ENCODE measurements around the gene CTCFL.
"Not testable (repeated sequence)": the region's sequence is repeated elsewhere in the genome, so short reads cannot be mapped to it uniquely, and the experiment has no call there.

CTCFL gene

DNA sequence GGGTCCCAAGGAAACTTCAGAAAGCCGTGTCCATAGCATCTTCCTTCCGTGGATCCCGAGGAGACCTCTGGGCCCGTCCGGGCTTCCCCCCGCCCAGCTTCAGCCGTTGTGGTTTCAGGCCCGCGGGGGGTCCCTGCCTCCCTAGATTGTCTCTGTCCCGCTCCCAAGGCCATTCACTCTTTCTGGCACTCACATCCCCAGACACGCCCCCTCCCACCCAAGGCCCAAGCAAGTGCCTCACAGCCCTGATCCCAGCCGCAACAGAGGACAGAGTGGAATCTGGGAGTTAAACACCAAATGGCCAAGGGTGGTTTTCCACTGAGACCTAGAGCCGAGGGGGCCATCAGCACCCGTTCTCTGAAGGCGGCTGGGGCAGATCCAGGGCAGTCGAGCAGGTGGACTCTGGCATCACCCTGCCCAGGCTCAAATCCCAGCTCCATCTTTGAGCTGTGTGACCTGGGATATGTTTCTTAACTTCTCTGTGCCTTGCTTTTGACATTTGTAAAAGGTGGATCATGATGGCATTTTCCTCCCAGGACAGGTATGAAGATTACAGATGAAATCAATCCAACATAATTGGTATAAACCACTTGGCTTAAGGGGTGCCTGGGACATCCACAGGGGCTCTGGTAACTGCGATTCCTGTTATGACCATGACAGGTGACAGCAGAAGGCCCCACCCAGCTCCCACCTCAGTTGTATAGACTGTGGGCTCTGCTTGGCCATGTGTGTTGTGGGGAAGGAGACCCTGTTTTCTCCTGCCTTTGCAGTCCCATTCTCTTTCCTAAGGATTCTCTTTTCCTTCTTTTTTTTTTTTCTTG lies 48.1 kb downstream of the CTCFL start:
- DNase-seq: no peak

DNA sequence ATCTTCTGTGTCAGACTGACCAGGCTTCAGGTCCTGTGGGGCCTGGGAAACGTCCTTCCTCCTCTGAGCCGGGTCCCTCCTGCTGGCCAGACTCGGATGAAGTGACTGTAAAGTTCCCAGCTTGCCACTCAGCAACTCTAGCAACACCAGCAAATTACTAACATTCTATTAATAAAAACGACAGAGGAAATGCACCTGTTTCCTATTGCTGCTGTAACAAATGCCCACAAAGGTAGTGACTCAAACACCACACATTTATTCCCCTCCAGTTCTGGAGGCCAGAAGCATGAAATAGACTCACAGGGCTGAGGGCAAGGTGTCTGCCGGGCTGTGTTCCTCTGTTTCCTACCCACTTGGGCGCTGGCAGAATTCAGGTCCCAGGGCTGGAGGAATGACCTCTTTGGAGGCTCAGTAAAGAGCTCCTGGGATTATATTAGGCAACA lies 48.8 kb downstream of the CTCFL start:
- no peak for DNase-seq

DNA sequence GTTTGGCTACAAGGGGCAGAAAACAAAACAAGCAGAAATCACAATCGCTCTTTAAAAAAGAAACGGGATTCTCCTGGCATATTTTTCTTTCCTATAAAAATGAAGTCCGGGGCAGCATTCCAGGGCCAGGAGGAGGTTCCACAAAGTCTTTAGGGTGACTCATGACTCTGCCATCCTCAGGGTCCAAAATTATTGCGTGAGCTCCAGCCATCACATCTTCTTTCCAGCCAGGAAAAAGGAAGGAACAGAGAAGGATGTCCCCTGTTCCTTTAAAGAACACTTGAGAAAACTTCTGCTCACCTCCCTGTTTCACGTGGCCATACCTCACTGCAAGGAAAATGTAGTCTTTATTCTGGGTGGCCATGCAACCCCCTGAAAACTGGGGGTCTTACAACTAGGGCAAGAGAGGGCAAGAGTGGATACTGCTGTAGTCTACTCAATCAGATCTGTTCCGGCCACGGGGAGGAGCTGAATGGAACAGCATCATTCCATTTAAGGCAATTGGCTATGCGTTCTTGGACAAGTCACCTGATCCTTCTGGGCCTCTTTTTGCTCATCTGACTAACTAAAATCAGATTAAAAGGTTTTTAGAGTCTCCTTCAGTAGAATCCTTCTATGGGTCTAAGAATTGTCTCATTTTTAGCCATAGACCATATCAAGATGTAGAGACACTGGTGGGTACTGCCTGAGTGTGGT lies 49.4 kb downstream of the CTCFL start:
- DNase-seq: no peak

DNA sequence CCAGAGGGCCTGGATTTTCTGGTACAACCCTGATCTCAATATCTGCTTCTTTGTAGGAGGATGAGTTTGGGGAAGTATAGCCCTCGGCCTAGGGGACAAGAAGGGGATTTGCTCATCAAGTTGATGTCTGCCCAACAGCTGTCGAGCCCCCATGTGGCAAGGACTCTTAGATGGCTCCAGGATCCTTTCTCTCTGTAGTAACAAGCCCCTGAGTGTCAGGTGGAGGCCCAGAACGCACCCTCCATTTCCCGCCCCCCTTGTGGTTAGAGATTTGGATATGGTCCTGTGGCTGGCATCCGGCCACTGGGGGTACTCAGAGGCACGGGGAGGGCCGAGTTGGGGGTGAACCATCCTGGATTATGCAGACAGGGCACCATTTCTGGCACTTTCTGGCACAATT lies 50.1 kb downstream of the CTCFL start:
- DNase-seq: no peak

DNA sequence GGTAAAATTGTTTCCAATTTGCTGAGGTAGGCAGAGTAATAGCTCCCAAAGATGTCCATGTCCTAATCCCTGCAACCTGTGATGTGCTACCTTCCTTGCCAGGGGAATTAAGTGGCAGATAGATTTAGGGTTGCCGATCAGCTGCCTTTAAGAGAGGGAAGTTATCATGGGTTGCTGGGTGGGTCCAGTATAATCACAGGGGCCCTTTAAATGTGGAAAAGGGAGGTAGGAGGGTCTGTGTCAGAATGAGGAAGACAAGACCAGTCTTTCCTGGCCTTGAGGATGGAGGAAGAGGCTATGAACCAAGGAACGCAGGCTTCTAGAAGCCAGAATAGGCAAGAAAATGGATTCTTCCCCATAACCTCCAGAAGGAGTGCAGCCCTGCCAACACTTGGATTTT lies 50.7 kb downstream of the CTCFL start:
- DNase-seq: no peak

DNA sequence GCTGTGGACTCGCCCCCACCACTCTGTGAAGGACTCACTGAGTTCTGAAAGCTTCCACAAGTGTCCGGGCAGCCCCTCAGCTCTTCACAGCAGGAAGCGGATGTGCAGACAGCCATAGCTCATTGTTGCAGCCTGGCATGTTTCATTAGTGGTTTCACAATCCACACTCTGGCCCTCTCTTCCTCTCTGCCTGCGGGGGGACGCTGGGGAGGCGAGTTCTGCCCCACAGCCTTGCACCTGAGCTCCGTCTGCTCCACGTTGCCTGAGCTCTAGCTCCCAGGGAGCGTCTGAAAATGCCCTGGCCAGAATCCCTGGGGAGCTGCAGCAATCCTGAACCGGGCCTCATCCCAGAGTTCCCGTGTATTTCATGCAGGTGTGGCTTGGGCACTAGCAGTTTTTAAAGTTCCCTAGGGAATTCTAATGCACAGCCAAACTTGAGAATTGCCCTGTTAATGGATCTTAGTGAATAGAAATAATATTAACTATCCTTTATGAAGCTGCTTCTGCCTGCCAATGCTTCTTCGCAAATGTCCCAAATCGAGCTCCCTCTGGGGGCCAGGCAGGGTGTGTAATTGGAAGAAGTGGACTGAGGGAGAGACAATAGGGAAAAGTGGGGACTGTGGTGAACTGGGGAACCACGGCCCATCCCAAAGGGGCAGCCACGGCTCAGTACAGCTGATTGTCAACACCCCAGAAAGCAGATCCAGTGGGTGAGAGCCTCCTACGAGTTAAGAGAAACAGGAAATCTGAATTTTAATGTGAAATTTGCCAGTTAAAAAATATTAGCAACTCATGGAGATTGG lies 51.5 kb downstream of the CTCFL start:
- peak; percentile 30 for DNase-seq

DNA sequence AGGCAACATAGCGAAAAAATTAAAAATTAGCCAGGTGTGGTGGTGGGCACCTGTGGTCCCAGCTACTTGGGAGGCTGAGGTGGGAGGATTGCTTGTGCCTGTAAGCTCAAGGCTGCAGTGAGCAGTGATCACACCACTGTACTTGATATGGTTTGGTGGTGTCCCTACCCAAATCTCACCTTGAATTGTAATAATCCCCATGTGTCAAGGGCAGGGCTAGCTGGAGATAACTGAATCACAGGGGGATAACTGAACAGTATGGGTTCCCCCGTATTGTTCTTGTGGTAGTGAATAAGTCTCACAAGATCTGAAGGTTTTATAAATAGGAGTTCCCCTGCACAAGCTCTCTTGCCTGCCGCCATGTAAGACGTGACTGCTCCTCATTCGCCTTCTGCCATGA lies 52.5 kb downstream of the CTCFL start:
- not testable (repeated sequence) for DNase-seq

DNA sequence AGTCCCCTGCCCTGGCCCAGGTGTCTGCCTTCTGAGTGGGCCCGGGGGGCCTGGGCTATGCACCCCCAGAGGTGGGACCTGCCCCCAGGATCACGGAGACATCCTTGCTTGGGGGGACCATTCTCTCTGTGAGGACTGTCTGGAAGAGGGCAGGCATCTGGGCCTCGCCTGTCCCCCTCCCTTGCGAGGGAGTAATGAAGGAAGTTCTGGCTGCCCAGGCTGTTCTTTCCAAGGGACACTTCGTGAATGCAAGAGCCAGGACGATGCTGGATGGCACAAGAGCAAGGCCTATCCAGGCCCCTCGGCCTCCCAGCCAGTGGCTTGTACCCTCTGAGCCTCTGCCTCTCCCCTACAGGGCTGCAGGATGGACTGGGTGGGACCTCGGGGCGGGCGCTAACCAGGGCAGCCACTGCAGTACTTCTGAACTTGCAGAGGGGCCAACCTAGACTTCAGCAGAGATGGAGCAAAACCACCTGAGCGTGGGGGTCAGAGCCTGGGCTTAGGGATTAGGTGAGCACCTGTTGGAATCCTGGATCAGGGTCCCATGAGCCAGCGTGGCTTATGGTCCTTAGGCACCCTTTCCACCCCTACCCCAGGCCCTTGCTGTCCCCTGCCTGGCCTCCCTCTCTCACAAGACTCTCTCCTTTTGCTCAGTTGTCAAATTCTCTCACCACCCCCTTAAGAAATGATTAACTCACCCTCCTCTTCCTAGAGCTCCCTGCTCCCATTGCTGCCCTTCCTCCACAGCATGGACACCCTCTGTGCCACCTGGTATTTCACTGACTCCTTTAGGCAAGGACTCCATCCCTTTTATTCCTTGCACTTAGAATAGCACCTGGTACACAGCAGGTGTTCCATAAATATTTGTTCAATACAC lies 53.2 kb downstream of the CTCFL start:
- no peak for DNase-seq

DNA sequence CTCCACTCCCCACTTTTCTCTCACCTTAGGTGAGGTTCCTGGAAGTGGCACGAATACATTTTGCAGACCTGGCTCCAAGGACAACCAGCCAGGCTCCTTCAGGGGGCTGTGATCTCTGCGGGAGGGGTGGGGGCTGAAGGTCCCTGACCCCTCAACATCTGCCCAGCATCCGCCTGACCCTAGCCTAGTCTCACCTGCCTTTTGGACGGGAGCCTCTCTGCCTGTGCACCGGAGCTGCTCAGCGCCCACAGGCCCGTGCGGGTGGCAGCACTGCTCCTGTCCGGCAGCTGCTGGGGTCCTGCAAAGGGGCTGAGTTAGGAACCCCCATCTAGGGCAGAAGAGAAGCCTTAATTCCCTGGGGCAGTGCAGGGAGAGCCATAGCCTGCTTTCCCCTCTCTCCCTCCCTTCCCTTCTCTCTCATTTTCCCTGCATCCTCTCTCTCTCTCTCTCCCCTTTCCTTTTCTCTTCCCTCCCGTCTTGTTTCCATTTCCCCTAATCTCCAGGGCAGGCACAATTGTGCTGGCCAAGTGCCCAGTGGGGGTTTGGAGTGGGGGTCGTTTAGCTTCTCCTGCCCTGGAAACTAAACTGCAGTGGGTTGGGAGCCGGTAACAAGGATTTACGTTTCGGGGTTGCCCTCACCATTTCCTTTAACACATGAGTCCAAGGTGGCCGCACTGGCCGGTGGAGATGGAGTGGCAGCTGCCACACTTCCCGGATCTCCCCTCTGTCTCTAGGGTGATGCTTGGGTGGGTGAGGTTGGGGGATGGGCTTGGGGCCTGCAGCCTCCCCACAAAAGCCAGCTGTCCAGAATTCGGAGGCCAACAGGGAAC lies 54.1 kb downstream of the CTCFL start:
- no peak for DNase-seq

DNA sequence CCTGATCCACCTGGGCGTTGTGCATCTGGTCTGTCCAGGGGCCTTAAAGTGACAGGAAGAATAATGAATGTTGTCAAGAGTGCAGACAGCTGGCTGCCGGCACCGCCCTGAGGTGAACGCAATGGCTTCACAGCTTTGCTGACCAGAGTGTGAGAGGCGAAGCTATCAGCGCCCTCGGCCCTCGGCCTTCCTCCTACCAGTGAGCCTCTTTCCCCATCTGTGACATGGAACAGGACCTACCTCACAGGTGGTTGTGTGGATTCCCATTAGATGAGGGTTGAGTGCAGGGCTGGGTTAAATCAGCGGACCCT lies 54.8 kb downstream of the CTCFL start:
- no peak for DNase-seq

DNA sequence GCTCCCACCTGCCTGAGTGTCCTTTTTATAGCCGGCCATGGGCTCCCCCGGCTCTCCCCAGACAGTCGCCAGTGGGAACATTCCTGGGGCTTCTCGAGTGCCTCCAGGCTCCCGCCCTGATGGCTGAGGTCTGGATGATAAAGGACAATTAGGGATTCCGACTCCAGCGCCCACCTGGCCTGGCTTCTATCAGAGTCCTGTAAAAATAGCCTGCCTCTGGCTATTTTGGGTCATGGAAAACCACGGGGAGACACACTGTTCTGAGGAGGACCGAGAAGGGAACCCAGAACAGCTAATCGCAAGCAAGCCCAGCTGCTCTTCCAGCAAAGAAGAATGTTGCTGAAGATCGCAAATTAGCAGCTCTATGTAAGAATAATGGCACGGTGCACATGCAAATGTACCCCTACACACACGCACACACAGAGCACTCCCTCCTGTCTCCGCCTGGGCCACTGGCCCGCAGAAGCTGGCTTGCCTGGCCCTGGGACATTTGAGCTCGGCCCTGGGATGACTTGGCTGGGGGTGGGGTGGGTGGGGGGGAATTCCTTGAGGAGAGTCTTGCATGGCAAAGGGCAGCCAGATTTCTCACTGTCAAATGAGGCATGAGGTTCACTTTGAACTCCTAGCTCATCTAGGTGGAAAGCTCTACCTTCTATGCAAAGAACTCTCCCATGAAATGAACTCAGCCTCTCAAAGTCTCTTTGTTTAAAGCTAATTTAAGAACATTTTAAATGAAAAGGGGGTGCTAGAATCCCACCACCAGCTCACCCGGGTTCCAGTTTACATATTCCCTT lies 55.3 kb downstream of the CTCFL start:
- DNase-seq: no peak

DNA sequence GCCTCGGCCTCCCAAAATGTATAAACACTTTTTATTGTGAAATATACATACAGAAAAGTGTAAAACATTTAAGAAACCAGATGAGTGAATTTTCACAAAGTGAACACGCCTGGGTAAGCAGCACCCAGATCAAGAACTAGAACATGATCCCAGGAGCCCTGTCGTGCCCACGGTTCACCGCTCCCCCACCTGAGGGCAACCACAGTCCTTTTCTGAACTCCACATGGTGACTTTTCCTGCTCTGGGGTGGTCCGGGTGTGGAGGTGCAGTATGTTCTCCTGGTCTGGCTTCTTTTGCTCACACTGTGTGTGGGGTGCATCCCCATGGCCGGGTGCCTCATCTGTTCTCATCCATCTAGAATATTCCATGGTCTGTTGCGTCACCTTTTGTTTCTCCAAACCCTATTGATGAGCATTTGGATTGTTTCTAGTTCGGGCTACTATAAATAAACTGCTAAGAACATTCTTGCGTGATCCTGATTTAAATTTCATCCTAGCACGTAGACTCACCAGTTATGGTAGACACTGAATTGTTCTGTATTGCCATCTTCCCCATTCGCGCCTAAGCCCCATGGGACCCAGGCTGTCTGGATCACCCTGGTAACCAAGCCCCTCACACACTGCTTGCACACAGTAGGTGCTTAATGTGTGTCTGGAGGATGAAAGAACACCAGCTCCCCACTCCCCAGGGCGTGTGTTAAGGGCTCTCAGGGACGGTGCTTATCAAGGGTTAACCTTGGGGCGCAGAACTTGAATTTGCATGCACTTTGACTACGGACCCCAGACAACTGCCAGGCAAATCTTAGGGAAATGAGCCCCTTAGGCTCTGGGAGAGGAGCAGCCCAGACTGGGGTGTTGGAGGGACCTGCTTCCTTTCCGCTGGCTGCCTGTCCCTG lies 56.2 kb downstream of the CTCFL start:
- no peak for DNase-seq

DNA sequence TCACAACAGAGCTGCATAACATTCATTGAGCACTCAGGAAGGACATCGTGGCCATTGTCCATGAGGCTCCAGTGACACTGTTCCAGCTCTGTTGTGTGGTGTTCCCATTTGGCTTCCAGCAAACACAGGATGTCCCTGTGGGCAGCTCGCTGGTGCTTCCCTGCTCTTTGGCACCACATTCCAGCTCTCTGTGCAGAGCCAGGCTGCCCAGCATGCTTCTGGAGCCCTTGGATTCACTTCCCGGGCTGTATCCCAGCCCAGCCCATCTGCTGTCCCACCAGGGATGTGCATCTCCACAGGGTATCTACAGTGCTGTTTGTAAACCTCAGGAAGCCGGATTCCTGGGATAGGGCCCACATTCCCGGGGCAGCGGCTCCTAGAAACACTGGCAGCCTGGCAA lies 57.2 kb downstream of the CTCFL start:
- no peak for DNase-seq

DNA sequence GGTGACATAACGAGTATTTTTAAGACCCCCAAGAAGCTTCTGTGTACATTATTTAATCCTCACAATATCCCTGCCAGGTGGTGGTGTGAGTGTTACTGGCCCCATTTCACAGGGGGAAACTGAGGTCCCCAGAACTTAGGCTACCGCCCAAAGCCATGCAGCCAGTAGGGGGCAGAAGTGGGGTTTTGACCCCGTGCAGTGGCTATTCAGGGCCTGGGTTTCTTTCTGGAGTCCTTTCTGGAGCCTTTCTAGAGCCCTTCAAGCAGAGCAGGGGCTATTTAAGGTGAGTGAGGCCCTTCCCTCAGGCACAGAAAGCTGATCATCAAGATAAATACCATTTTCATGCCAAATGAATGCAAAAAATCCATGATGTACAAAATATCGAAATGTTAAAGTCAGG lies 59.0 kb downstream of the CTCFL start:
- no peak for DNase-seq

DNA sequence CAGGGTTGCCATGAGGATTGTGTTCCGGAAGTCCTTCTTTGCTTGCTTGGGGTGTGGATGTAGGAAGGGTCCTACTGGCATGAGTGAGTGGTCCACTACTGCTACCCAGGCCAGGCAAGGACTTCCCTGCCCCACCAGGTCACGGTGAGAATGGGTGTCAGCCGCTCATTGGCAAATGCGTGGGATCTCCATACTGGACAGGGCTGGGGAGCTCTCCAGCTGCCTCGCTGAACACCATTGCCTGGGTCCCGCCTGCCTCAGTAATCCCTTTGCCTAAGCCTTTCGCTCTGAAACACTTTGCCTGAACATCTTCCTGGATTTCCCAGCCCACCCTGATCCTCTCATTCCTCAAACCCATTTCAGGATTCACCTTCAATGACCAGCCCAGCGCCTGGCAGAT lies 59.5 kb downstream of the CTCFL start:
- DNase-seq: no peak

DNA sequence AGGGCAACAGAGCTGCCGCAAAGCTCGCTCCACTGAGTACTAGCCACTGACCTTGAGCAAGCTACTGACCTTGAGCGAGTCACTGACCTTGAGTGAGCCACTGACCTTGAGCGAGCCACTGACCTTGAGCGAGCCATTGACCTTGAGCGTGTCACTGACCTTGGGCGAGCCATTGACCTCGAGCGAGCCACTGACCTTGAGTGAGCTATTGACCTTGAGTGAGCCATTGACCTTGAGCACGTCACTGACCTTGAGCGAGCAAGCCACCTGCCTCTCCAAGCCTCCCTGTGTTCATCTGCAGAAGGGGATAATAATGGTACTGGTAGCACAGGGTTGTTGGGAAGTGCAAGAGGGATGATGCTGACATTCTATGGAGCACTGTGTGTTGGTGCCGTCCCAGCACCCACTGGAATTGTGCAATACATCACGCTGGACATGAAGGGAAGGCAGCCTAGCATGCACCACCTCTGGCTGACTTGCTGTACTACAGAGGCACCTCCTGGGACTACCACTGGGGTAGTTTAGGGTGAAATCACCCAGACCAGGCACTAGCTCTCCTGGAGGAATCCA lies 60.2 kb downstream of the CTCFL start:
- no peak for DNase-seq

DNA sequence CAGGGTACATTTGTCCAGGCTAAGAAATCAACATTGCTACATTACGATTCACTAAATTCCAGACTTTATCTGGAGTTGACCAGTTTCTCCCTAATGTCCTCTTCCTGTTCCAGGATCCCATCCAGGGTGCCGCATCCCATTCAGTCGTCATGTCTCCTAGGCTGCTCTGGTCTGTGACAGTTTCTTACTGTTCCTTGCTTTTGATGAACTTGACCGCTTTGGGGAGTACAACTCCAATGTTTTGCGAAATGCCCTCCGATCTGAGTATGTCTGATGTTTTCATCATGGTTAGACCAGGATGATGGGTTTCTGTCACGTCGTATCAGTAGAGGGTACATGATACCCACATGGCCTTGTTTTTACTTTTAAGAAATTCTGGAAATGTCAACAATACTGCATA lies 62.2 kb downstream of the CTCFL start:
- DNase-seq: no peak

DNA sequence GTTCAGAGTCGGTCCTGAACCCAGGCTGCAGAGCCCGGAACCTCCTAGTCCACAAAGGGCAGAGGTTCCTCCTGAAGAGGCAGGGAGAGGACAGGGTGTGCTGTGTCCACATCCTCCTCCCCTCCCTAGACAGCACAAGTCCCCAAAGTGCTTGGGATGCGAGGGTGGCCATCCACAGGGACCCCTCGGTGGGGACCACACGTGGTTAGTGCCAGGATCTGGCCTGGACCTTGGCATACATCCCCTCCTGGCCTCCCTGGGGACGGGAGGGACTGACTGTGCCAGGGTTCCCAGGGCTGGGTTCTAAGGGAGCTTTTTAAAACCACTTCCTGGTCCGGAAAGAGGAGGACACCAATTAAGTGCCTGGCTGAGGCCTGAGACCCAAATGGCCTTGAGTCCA lies 63.2 kb downstream of the CTCFL start:
- no peak for DNase-seq

DNA sequence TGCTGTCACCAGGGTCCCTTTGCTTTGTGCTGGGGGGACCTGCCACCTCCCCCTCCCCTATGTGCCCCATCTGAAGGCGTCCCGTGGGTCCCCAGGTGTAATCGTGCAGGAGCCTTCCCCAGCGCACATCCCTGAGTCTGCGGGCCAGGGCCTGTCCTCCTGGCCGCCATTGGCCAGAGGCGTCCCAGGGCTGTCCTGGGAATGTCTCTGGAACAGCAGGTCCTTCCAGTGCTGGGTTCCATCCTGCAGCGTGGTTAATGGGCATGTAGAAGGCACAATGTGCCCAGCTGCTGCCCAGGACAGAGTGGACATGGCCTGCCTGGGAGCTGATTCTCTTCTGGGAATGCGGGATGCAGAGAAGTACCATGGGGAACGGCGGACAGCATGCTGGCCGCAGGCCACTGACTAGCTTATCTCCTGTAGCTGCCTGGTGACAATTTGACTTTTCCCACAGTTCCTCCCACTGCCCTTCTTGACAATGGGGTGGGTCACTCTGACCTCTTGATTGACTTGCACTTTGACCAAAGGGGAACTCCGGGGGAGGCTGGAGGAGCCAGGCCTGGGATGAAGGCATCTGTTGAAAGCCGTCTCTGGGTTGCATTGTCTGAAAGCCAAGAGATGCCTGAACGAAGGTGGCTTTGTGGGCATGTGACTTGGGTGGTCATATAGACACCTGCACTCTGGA lies 64.0 kb downstream of the CTCFL start:
- DNase-seq: no peak

Measured in stimulated activated CD4-positive, alpha-beta T cell treated with anti-CD3 and anti-CD28 coated beads, Interleukin-15, amount 100 ng/mL, for 24 hours (primary cell).